IPS DF 6.9 (cell line): Measurements from ENCODE around the gene GPR139.

Experiments
- DNase-seq: peaks from one replicate; pipeline ENCODE4 v3.0.0-alpha.2; 2013; ENCODE audit warnings: low read depth, low spot score
- H3K27ac ChIP-seq: one replicate; pipeline ENCODE4 v1.5.1; 2013; ENCODE audit warnings: low read length, control low read depth
- H3K27me3 ChIP-seq: 2 replicates; pipeline ENCODE4 v1.6.1; 2013; ENCODE audit warnings: mild to moderate bottlenecking, low read length; ENCODE audit not compliant: control insufficient read depth, insufficient read depth
- H3K36me3 ChIP-seq: 2 replicates; pipeline ENCODE4 v1.6.1; 2013; ENCODE audit warnings: low read length; ENCODE audit not compliant: control insufficient read depth, insufficient read depth
- H3K4me1 ChIP-seq: 2 replicates; pipeline ENCODE4 v1.6.1; 2013; ENCODE audit warnings: low read length; ENCODE audit not compliant: control insufficient read depth, insufficient read depth
- H3K4me3 ChIP-seq: 2 replicates; pipeline ENCODE4 v1.5.1; 2013; ENCODE audit warnings: mild to moderate bottlenecking, low read length
- H3K9me3 ChIP-seq: 2 replicates; pipeline ENCODE4 v1.6.1; 2013; ENCODE audit warnings: low read length, inconsistent platforms; ENCODE audit not compliant: control insufficient read depth, insufficient read depth
- WGBS: extraction: QIAGEN DNeasy Blood & Tissue Kit; methylation state at CpG from one replicate; pipeline ENCODE4 v1.1.7; 2013; ENCODE audit warnings: mixed read lengths, missing lambda C conversion rate; ENCODE audit not compliant: insufficient read length, insufficient coverage; 5-methylcytosine and 5-hydroxymethylcytosine counted together

GPR139 gene

DNA sequence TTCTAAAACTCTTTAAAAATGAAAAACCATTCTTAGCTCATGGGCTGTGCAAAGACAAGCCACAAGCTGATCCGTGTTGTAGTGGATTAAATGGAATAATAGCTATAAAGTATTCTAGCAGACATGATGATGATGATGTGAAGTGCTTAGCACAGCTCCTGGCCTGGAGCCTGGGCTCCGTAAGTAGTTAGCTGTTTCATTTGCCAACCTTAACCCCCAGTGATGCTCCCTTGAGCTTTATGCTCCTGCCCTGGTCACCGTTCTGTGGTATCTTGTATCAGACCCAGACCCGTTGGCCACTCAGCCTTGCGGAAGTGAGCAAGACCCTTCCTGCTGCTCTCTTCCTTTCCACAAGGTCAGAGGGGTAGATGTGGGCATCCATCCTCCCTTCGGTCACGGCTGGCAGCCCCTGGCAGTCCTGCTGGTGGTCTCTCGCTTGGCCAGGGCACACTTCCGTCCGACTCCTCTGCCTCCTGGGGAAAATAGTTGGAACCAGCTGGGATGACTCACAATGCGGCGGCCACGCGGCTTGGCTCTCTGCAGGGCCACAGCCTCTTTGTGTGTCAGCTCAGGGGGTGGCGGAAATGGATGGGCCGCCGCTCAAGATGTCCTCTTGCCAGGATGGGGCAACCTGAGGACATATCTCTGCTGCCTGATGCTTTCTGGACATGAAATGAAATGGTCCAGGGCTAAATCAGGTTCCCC lies 79.1 kb downstream of the GPR139 start:
- no CpG with 5 or more reads among the region's 17 CpGs for WGBS
- no peak overlapping the region for H3K4me3 ChIP-seq
- no peaks in the 10 kb centered on the region for H3K9me3 ChIP-seq
- no peaks in the 10 kb centered on the region for H3K4me1 ChIP-seq
- DNase-seq, result no peak
- H3K36me3 ChIP-seq, result no peaks in the 10 kb centered on the region
- H3K27me3 ChIP-seq, result no peaks in the 10 kb centered on the region
- H3K27ac ChIP-seq, result no peak overlapping the region

DNA sequence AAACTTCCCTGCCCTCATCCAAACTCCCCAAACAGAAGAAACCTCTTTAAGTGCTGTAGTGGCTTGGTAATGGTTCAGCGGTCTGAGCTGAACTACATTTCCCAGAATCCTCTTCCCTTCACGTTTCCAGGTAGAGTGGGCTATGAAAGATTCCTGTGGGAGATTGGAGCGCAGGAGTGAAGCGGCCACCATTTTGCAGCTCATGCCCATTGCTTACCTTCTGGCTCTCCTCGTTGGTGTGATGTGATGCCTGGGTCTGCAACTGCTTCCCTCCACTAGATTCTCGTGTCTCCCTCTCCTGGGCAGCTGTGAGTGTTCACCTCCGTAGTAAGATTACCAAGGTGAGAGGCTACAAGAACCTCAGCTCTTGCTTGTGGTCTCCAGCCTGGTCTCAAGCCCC lies 82.1 kb downstream of the GPR139 start:
- no CpG with 5 or more reads among the region's 7 CpGs for WGBS
- DNase-seq, result no peak
- Histone ChIP-seq H3K9me3 (no peaks in the 10 kb centered on the region), H3K36me3 (no peaks in the 10 kb centered on the region), H3K27me3 (no peaks in the 10 kb centered on the region), H3K4me3 (no peak overlapping the region), H3K27ac (no peak overlapping the region), H3K4me1 (no peaks in the 10 kb centered on the region)

DNA sequence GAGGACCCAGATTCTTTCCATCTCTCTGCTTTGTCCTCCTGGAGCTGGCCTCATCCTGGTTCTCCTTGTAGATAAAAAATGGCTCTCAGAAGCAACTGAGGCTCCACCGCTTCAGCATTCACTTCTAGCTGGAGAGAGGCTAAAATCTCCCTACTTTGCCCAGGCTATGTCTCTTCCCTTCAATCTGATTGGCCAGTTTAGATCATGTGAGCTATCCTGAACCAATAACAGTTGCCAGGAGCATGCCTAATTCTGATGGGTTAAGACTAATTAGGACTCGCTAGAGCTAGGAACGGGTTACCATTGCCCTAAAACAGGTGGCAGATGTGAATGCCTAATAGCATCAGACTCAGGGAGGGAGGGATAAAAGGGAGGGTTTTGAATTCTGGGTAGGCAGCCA lies 89.6 kb downstream of the GPR139 start:
- WGBS, result no CpG with 5 or more reads among the region's 3 CpGs
- H3K36me3 ChIP-seq, result no peaks in the 10 kb centered on the region
- H3K9me3 ChIP-seq, result no peaks in the 10 kb centered on the region
- DNase-seq, result no peak
- no peak overlapping the region for H3K4me3 ChIP-seq
- no peak overlapping the region for H3K27ac ChIP-seq
- H3K27me3 ChIP-seq, result no peaks in the 10 kb centered on the region
- H3K4me1 ChIP-seq, result no peaks in the 10 kb centered on the region
